ENCODE measurements around the gene CPT2.

The CPT2 gene

DNA sequence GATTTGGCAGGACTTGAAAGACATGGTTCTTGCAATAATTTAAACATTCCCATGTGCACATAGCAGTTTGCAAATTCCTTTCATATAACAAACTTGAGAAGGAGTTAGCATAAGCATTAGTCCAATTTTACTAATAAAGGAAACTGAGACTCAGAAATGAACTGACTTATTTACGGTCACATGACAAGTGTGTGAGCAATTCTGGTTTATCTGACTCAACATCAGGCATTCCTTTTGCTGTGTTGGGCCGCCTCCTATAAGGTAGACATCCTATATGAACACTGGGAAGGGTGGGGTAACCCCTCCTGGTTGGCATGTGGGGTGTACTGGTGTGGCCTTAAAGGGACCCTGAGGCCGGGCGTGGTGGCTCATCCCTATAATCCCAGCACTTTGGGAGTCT lies 8.5 kb upstream of the CPT2 start:
- ChIA-PET POLR2A (no interaction called here), CTCF (no interaction called here)
- Histone ChIP-seq H3K9me3 (ENCODE audit: control extremely low read depth in 1 of 5, control insufficient read depth in 4 of 5, insufficient read depth in 2 of 5, low read depth in 1 of 5, low read length in 4 of 5) (peaks cover 0 to 2% (median 0%) of the 10 kb centered on the region in 5 experiments), H3K4me1 (ENCODE audit: control extremely low read depth in 1 of 4, control insufficient read depth in 4 of 4, insufficient read depth in 4 of 4, low read length in 3 of 4) (no peaks in the 10 kb centered on the region), H3K27ac (ENCODE audit: insufficient read depth in 1 of 2, low read depth in 1 of 2, low read length in 2 of 2, poor library complexity in 1 of 2, severe bottlenecking in 2 of 2) (no peak overlapping the region), H3K27me3 (replicated peaks in 2 of 5; ENCODE audit: control insufficient read depth in 4 of 5, insufficient read depth in 5 of 5, low read length in 4 of 5) (no peaks in the 10 kb centered on the region), H3K36me3 (ENCODE audit: control insufficient read depth in 4 of 4, insufficient read depth in 4 of 4, low read length in 3 of 4) (no peaks in the 10 kb centered on the region), H3K4me3 (ENCODE audit: control insufficient read depth in 1 of 7, extremely low read depth in 1 of 7, insufficient read depth in 4 of 7, low read depth in 2 of 7, low read length in 6 of 7) (no peak overlapping the region)
- DNase-seq = no peak
- 92% methylated on average over 2 of the region's 4 CpGs for WGBS (ENCODE audit: insufficient coverage)

DNA sequence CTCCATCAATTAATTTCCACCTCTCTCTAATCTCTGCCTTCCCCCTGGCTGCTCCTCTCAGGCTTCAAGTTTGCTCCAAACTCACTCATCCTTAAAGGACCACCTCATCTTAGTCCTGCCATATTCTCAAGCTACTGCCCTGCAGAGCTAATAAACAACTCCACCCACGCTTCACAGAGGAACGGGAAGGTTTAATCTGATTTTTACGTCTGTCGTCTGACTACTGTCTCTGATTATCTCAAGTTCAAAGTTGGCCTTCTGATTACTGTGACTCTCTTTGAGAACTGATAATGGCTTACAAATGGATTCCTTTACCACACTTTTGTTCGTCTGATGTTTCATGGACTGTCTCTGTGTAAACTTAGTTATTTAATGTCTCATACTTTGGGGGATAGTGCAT lies 7.6 kb upstream of the CPT2 start:
- Histone ChIP-seq H3K27ac (ENCODE audit: insufficient read depth in 1 of 2, low read depth in 1 of 2, low read length in 2 of 2, poor library complexity in 1 of 2, severe bottlenecking in 2 of 2) (no peak overlapping the region), H3K4me3 (ENCODE audit: control insufficient read depth in 1 of 7, extremely low read depth in 1 of 7, insufficient read depth in 4 of 7, low read depth in 2 of 7, low read length in 6 of 7) (no peak overlapping the region), H3K36me3 (ENCODE audit: control insufficient read depth in 4 of 4, insufficient read depth in 4 of 4, low read length in 3 of 4) (no peaks in the 10 kb centered on the region), H3K9me3 (ENCODE audit: control extremely low read depth in 1 of 5, control insufficient read depth in 4 of 5, insufficient read depth in 2 of 5, low read depth in 1 of 5, low read length in 4 of 5) (peaks cover 0 to 2% (median 0%) of the 10 kb centered on the region in 5 experiments), H3K4me1 (ENCODE audit: control extremely low read depth in 1 of 4, control insufficient read depth in 4 of 4, insufficient read depth in 4 of 4, low read length in 3 of 4) (no peaks in the 10 kb centered on the region), H3K27me3 (replicated peaks in 2 of 5; ENCODE audit: control insufficient read depth in 4 of 5, insufficient read depth in 5 of 5, low read length in 4 of 5) (no peaks in the 10 kb centered on the region)
- POLR2A ChIA-PET = no interaction called here
- no peak for DNase-seq
- CTCF ChIA-PET = interaction anchor here (1.8 kb wide), 1 partner anchor 9 kb away, joined by 7 read pairs; no protein-coding TSS in a partner anchor
- WGBS (ENCODE audit: insufficient coverage) = 95% methylated on average over 4 of the region's 5 CpGs

DNA sequence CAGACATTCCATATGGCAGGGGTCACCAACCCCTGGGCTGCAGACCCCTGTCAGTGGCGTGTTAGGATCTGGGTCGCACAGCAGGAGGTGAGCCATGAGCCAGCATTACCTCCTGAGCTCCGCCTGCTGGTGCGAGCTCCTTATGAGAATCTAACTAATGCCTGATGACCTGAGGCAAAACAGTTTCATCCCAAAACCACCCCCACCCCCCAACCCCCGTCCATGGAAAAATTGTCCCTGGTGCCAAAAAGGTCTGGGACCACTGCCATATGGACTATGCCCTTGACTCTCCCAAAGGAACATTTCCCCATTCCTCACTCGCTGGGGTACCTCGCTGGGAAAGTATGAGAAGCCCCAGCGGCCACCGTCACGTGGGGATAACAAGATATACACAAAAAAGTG lies 6.4 kb upstream of the CPT2 start:
- WGBS (ENCODE audit: insufficient coverage) = 97% methylated on average over 6 of the region's 10 CpGs

DNA sequence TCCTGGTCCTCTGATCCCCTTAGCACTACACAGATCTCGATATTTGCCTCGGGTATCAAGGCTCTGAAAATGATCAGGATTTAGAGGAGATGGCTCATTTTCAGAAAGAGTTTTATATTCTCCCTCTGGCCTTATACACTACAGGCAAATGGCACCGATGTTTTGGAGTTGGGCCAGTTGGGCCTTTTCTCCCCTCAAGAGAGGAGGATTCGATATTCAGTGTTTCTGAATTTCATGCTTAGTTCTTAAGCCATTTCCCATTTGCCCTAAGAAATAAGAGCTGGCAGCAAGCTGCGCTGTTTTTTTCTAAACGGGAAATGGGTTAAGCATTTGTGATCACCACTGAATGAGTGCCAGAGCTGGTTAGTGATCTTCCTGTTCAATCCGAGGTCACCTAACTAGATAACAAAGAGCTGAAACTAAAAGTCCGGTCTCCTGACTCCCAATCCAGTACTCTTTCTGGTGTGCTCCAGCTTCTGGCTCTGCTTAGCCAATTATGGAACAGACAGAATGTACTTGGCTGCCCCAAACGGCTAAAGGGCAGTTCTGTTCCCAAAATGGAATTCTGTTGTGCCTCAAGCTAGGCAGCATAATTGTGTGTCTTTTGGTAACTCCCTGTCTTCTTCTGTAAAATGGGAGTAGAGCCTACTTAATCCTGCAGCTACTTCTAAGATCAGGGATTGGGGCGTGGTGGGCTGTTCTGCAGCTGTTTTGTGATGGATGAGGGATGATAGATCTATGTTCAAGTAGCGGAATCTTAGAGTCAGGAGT lies 1.2 kb upstream of the CPT2 start:
- Histone ChIP-seq H3K27ac (ENCODE audit: insufficient read depth in 1 of 2, low read depth in 1 of 2, low read length in 2 of 2, poor library complexity in 1 of 2, severe bottlenecking in 2 of 2) (no peak overlapping the region), H3K36me3 (ENCODE audit: control insufficient read depth in 4 of 4, insufficient read depth in 4 of 4, low read length in 3 of 4) (peaks cover 0 to 5% (median under 1%) of the 10 kb centered on the region in 4 experiments), H3K4me3 (ENCODE audit: control insufficient read depth in 1 of 7, extremely low read depth in 1 of 7, insufficient read depth in 4 of 7, low read depth in 2 of 7, low read length in 6 of 7) (peak overlapping the region in 1 of 7 experiments; percentile 78), H3K4me1 (ENCODE audit: control extremely low read depth in 1 of 4, control insufficient read depth in 4 of 4, insufficient read depth in 4 of 4, low read length in 3 of 4) (peaks cover 10 to 25% (median 21%) of the 10 kb centered on the region in 4 experiments), H3K9me3 (ENCODE audit: control extremely low read depth in 1 of 5, control insufficient read depth in 4 of 5, insufficient read depth in 2 of 5, low read depth in 1 of 5, low read length in 4 of 5) (no peaks in the 10 kb centered on the region), H3K27me3 (replicated peaks in 2 of 5; ENCODE audit: control insufficient read depth in 4 of 5, insufficient read depth in 5 of 5, low read length in 4 of 5) (no peaks in the 10 kb centered on the region)
- DNase-seq = no peak
- ChIA-PET CTCF (interaction anchor here (1.2 to 2.5 kb wide), 5 partner anchors 9 to 25 kb away, joined by 3 to 11 read pairs (median 4); partner anchors contain the start of gene CZIB), POLR2A (interaction anchor here (0.5 kb wide), 1 partner anchor 906 kb away, joined by 3 read pairs; no protein-coding TSS in a partner anchor)
- WGBS (ENCODE audit: insufficient coverage) = 93% methylated on average over 11 of the region's 11 CpGs

More for the DNA sequence above, 6.4 kb upstream of the CPT2 start:
- Histone ChIP-seq H3K27me3 (replicated peaks in 2 of 5; ENCODE audit: control insufficient read depth in 4 of 5, insufficient read depth in 5 of 5, low read length in 4 of 5) (no peaks in the 10 kb centered on the region), H3K9me3 (ENCODE audit: control extremely low read depth in 1 of 5, control insufficient read depth in 4 of 5, insufficient read depth in 2 of 5, low read depth in 1 of 5, low read length in 4 of 5) (peaks cover 0 to 2% (median 0%) of the 10 kb centered on the region in 5 experiments), H3K36me3 (ENCODE audit: control insufficient read depth in 4 of 4, insufficient read depth in 4 of 4, low read length in 3 of 4) (no peaks in the 10 kb centered on the region), H3K4me3 (ENCODE audit: control insufficient read depth in 1 of 7, extremely low read depth in 1 of 7, insufficient read depth in 4 of 7, low read depth in 2 of 7, low read length in 6 of 7) (no peak overlapping the region), H3K4me1 (ENCODE audit: control extremely low read depth in 1 of 4, control insufficient read depth in 4 of 4, insufficient read depth in 4 of 4, low read length in 3 of 4) (no peaks in the 10 kb centered on the region), H3K27ac (ENCODE audit: insufficient read depth in 1 of 2, low read depth in 1 of 2, low read length in 2 of 2, poor library complexity in 1 of 2, severe bottlenecking in 2 of 2) (no peak overlapping the region)
- ChIA-PET CTCF (interaction anchor here (1.8 kb wide), 1 partner anchor 10 kb away, joined by 7 read pairs; no protein-coding TSS in a partner anchor), POLR2A (no interaction called here)
- DNase-seq = no peak

GRCh38 chr1:53196017-53196484 lies 573 bp upstream of the CPT2 start:
- Histone ChIP-seq H3K4me1 (ENCODE audit: control extremely low read depth in 1 of 4, control insufficient read depth in 4 of 4, insufficient read depth in 4 of 4, low read length in 3 of 4) (peaks cover 10 to 25% (median 21%) of the 10 kb centered on the region in 4 experiments), H3K27me3 (replicated peaks in 2 of 5; ENCODE audit: control insufficient read depth in 4 of 5, insufficient read depth in 5 of 5, low read length in 4 of 5) (no peaks in the 10 kb centered on the region), H3K27ac (ENCODE audit: insufficient read depth in 1 of 2, low read depth in 1 of 2, low read length in 2 of 2, poor library complexity in 1 of 2, severe bottlenecking in 2 of 2) (peak overlapping the region in 1 of 2 experiments; percentile 94), H3K9me3 (ENCODE audit: control extremely low read depth in 1 of 5, control insufficient read depth in 4 of 5, insufficient read depth in 2 of 5, low read depth in 1 of 5, low read length in 4 of 5) (no peaks in the 10 kb centered on the region), H3K36me3 (ENCODE audit: control insufficient read depth in 4 of 4, insufficient read depth in 4 of 4, low read length in 3 of 4) (peaks cover 0 to 5% (median 4%) of the 10 kb centered on the region in 4 experiments), H3K4me3 (ENCODE audit: control insufficient read depth in 1 of 7, extremely low read depth in 1 of 7, insufficient read depth in 4 of 7, low read depth in 2 of 7, low read length in 6 of 7) (peak overlapping the region in 6 of 7 experiments; percentile 78 to 97 (median 84))
- DNase-seq = peak in 1 of 3 donors; percentile 14
- 87% methylated on average over 3 of the region's 9 CpGs for WGBS (ENCODE audit: insufficient coverage)
- ChIA-PET CTCF (interaction anchor here (1.2 to 2.5 kb wide), 4 partner anchors 9 to 25 kb away, joined by 3 to 11 read pairs (median 4); partner anchors contain the start of gene CZIB), POLR2A (interaction anchor here (0.6 kb wide), 1 partner anchor 1692 kb away, joined by 3 read pairs; no protein-coding TSS in a partner anchor)

DNA sequence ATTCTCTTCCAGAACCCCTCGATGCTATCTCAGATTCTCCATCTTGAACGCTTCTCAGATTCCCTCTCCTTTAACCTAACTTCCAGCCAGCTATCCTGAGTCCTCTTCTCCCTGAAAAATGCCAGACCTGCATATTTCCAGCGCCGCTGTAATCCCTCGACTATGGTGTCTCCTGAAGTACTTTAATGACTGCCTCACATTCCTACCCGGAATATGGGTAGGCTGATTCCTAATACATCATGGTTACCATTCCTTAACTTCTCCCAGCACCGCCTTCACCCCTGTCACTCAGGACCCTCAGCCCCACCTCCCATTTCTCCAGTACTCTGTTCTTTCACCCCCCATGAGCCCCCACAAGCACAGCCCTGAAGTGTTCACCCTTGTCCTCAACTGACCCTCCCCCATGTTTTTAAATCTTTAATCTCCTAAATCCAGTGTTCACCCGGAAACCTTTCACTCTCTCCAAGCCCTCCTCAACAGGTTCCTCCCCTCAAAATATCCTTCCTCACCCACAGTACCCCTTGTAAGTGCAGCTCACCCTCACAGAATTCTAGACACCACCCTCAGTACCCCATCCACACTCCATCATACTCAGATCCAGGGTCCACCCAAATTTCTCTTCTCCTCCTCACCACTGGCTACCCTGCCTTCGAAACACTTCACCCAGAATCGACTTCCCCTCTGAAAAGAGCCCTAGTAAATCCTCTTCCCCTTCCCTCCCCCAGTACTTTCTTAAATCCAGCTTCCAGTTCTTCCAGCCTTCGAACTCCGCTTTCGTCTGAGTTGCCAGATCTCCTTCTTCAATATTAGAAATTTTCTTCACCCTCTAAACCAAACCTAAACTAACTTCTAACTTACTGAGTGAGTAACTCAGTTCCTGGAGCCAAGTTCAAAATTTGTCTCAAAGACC lies 922 bp downstream of the CPT2 start:
- peak overlapping the region; percentile 78 to 97 (median 86) for H3K4me3 ChIP-seq (ENCODE audit: control insufficient read depth in 1 of 7, extremely low read depth in 1 of 7, insufficient read depth in 4 of 7, low read depth in 2 of 7, low read length in 6 of 7)
- DNase-seq = no peak
- H3K36me3 ChIP-seq (ENCODE audit: control insufficient read depth in 4 of 4, insufficient read depth in 4 of 4, low read length in 3 of 4) = peaks cover 6 to 19% (median 12%) of the 10 kb centered on the region in 4 experiments
- peaks cover 10 to 25% (median 21%) of the 10 kb centered on the region in 4 experiments for H3K4me1 ChIP-seq (ENCODE audit: control extremely low read depth in 1 of 4, control insufficient read depth in 4 of 4, insufficient read depth in 4 of 4, low read length in 3 of 4)
- no peaks in the 10 kb centered on the region for H3K27me3 ChIP-seq (replicated peaks in 2 of 5; ENCODE audit: control insufficient read depth in 4 of 5, insufficient read depth in 5 of 5, low read length in 4 of 5)
- POLR2A ChIA-PET = interaction anchor here (0.6 to 1.5 kb wide), 2 partner anchors 11 to 197 kb away, joined by 3 to 4 read pairs; no protein-coding TSS in a partner anchor
- no peaks in the 10 kb centered on the region for H3K9me3 ChIP-seq (ENCODE audit: control extremely low read depth in 1 of 5, control insufficient read depth in 4 of 5, insufficient read depth in 2 of 5, low read depth in 1 of 5, low read length in 4 of 5)
- H3K27ac ChIP-seq (ENCODE audit: insufficient read depth in 1 of 2, low read depth in 1 of 2, low read length in 2 of 2, poor library complexity in 1 of 2, severe bottlenecking in 2 of 2) = peak overlapping the region; percentile 88 to 94
- CTCF ChIA-PET = interaction anchor here (2.5 kb wide), 1 partner anchor 11 kb away, joined by 11 read pairs; no protein-coding TSS in a partner anchor
- 20% methylated on average over 13 of the region's 13 CpGs for WGBS (ENCODE audit: insufficient coverage)
